Keratinocyte (primary cell): ENCODE measurements around the gene RC3H2. TPM values are rescaled to one million over a fixed set of nuclear protein-coding genes. Genes with fewer than 3 reads are reported as not detected.
"Not testable (repeated sequence)": the region's sequence is repeated elsewhere in the genome, so short reads cannot be mapped to it uniquely, and the experiment has no call there.

Source experiments
- DNase-seq: peaks from one replicate; pipeline ENCODE4 v3.0.0-alpha.2; 2011; ENCODE audit warnings: low read depth, missing footprints, low spot score
- FAIRE-seq: peaks from 2 replicates; lab custom pipeline; 2011; peaks lifted over from hg19 to GRCh38; lab: Jason Lieb, UNC
- H2AFZ ChIP-seq: 2 replicates; pipeline ENCODE4 v1.6.0; 2012; ENCODE audit warnings: low read length, control low read depth, inconsistent platforms; ENCODE audit not compliant: control insufficient read depth
- H3K27ac ChIP-seq: 2 replicates; pipeline ENCODE4 v1.5.1; 2011; ENCODE audit warnings: low read length; ENCODE audit not compliant: control insufficient read depth, insufficient read depth
- H3K27me3 ChIP-seq: 3 replicates; pipeline ENCODE4 v1.6.0; 2011; ENCODE audit warnings: low read length; ENCODE audit not compliant: control insufficient read depth, insufficient read depth; ENCODE audit errors: extremely low read depth
- H3K36me3 ChIP-seq, 2 experiments: 2 replicates in 1 of 2; 3 replicates in 1 of 2; pipeline ENCODE4 v1.5.1; 2011; ENCODE audit warnings: low read length in 2 of 2, mild to moderate bottlenecking in 1 of 2; ENCODE audit not compliant: control insufficient read depth in 2 of 2, insufficient read depth in 2 of 2; ENCODE audit errors: extremely low read depth in 1 of 2
- H3K4me1 ChIP-seq: 3 replicates; pipeline ENCODE4 v1.5.1; 2011; ENCODE audit warnings: low read length; ENCODE audit not compliant: control insufficient read depth, insufficient read depth; ENCODE audit errors: extremely low read depth
- H3K4me2 ChIP-seq: 3 replicates; pipeline ENCODE4 v1.6.0; 2011; ENCODE audit warnings: low read depth, low read length; ENCODE audit not compliant: control insufficient read depth, insufficient read depth; ENCODE audit errors: extremely low read depth
- H3K4me3 ChIP-seq, 3 experiments: fragments of 200-600 bp in 1 of 3; sonication (generic) in 1 of 3; 2 replicates in 2 of 3; 3 replicates in 1 of 3; pipeline ENCODE4 v1.5.1; 2011 to 2016; ENCODE audit warnings: low read length in 3 of 3, mild to moderate bottlenecking in 3 of 3, control low read depth in 2 of 3, inconsistent platforms in 1 of 3, low read depth in 1 of 3, mixed read lengths in 1 of 3, mixed run types in 1 of 3, moderate library complexity in 1 of 3; ENCODE audit not compliant: control insufficient read depth in 2 of 3, insufficient read depth in 2 of 3; ENCODE audit errors: extremely low read depth in 1 of 3
- H3K79me2 ChIP-seq: 2 replicates; pipeline ENCODE4 v1.6.0; 2012; ENCODE audit warnings: low read length; ENCODE audit not compliant: control insufficient read depth, insufficient read depth
- H3K9ac ChIP-seq: 3 replicates; pipeline ENCODE4 v1.6.0; 2011; ENCODE audit warnings: low read length; ENCODE audit not compliant: control insufficient read depth, insufficient read depth; ENCODE audit errors: extremely low read depth
- H3K9me1 ChIP-seq: 3 replicates; pipeline ENCODE4 v1.6.0; 2011; ENCODE audit warnings: low read length; ENCODE audit not compliant: control insufficient read depth, insufficient read depth; ENCODE audit errors: extremely low read depth
- H3K9me3 ChIP-seq: 2 replicates; pipeline ENCODE4 v1.5.1; 2012; ENCODE audit warnings: low read depth, low read length; ENCODE audit not compliant: control insufficient read depth
- H4K20me1 ChIP-seq: 3 replicates; pipeline ENCODE4 v1.6.0; 2011; ENCODE audit warnings: low read length; ENCODE audit not compliant: control insufficient read depth, insufficient read depth; ENCODE audit errors: extremely low read depth
- EZH2 ChIP-seq: IDR thresholded peaks from one replicate; pipeline ENCODE4 v1.6.1; 2012; ENCODE audit warnings: inconsistent platforms, mild to moderate bottlenecking, low read length, moderate library complexity
- dilution Hi-C: fragments of 300-500 bp; cut with MboI; formaldehyde crosslinking; loops from one replicate; pipeline ENCODE4 v1.7.0; 2020; ENCODE audit warnings: low sequenced_read_pairs; ENCODE audit not compliant: extremely low pct_ligation_motif_present
- polyA plus RNA-seq, 5 experiments: library from polyadenylated mRNA; depleted of rRNA in 3 of 5; stranded (reverse) in 3 of 5; stranded (forward) in 1 of 5; unstranded in 1 of 5; fragments of >200 nt; gene quantifications; 1 replicate in 1 of 5; 2 replicates in 3 of 5; 3 replicates in 1 of 5; pipeline versions ENCODE4 v1.2.1 to v1.2.3, GENCODE V29; 2011 to 2012; ENCODE audit warnings: missing spikeins in 2 of 5, low read depth in 1 of 5, low replicate concordance in 1 of 5
- TF ChIP-seq, protein P1 (sequence below), 3 experiments: IDR thresholded peaks in 1 of 3; conservative IDR thresholded peaks in 1 of 3; optimal IDR thresholded peaks in 1 of 3; 2 replicates in 2 of 3; 3 replicates in 1 of 3; pipeline versions ENCODE3 to v1.5.1; 2011; ENCODE audit warnings: low read length in 3 of 3, mild to moderate bottlenecking in 3 of 3, moderate library complexity in 2 of 3, control low read depth in 1 of 3, inconsistent platforms in 1 of 3; ENCODE audit not compliant: insufficient read depth in 2 of 3; ENCODE audit errors: extremely low read depth in 1 of 3

RC3H2 gene
- polyA plus RNA-seq, 1 donor (not counting 4 experiments of a cell fraction or from before 2014, with no cell fraction given): 34.2 TPM

DNA sequence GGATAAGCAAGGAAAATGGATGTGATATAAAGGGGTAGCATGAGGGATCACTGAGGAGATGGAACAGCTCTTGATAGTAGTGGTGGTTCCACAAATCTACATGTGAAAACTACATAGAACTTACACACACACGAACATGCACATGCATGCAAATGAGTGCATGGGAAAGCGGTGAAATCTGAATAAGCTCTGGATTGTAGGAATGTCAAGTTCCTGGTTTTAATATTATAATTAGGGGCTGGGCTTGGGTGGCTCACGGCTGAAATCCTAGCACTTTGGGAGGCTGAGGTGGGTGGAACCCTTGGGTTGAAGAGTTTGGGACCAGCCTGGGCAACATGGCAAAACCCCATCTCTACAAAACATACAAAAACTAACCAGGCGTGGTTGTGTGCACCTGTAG lies 63.7 kb downstream of the RC3H2 start:
- TF ChIP-seq, protein P1, sequence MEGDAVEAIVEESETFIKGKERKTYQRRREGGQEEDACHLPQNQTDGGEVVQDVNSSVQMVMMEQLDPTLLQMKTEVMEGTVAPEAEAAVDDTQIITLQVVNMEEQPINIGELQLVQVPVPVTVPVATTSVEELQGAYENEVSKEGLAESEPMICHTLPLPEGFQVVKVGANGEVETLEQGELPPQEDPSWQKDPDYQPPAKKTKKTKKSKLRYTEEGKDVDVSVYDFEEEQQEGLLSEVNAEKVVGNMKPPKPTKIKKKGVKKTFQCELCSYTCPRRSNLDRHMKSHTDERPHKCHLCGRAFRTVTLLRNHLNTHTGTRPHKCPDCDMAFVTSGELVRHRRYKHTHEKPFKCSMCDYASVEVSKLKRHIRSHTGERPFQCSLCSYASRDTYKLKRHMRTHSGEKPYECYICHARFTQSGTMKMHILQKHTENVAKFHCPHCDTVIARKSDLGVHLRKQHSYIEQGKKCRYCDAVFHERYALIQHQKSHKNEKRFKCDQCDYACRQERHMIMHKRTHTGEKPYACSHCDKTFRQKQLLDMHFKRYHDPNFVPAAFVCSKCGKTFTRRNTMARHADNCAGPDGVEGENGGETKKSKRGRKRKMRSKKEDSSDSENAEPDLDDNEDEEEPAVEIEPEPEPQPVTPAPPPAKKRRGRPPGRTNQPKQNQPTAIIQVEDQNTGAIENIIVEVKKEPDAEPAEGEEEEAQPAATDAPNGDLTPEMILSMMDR (optimal IDR thresholded peaks at IDR 0.05 in 1 of 3, IDR thresholded peaks at IDR 0.05 in 1 of 3, conservative IDR thresholded peaks at IDR 0.05 in 1 of 3; ENCODE audit: extremely low read depth in 1 of 3, insufficient read depth in 2 of 3, low read length in 3 of 3): no peak
- no peak for TF ChIP-seq EZH2
- Histone ChIP-seq H3K9me3 (no peaks in the 10 kb centered on the region), H2AFZ (no peak overlapping the region), H3K27ac (no peak overlapping the region), H4K20me1 (no peaks in the 10 kb centered on the region), H3K27me3 (no peaks in the 10 kb centered on the region), H3K36me3 (no peaks in the 10 kb centered on the region), H3K9me1 (no peaks in the 10 kb centered on the region), H3K9ac (no peak overlapping the region), H3K4me1 (no peaks in the 10 kb centered on the region), H3K79me2 (no peaks in the 10 kb centered on the region), H3K4me3 (no peak overlapping the region), H3K4me2 (no peak overlapping the region)
- DNase-seq: no peak
- dilution Hi-C loops: no loop called here
- FAIRE-seq: no peak

DNA sequence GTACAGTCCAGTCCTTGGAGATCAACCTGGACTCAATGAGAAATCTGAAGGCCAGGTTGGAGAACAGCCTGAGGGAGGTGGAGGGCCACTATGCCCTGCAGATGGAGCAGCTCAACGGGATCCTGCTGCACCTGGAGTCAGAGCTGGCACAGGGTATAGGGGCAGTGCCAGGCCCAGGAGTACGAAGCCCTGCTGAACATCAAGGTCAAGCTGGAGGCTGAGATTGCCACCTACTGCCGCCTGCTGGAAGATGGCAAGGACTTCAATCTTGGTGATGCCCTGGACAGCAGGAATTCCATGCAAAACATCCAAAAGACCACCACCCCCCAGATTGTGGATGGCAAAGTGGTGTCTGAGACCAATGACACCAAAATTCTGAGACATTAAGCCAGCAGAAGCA lies 66.7 kb downstream of the RC3H2 start:
- H4K20me1 ChIP-seq, H3K27ac ChIP-seq, H3K9me3 ChIP-seq, H3K4me1 ChIP-seq, H3K9me1 ChIP-seq, H2AFZ ChIP-seq, H3K4me2 ChIP-seq, H3K4me3 ChIP-seq, H3K9ac ChIP-seq, dilution Hi-C loops, H3K79me2 ChIP-seq, H3K36me3 ChIP-seq, FAIRE-seq, DNase-seq, H3K27me3 ChIP-seq: not testable (repeated sequence)
- TF ChIP-seq, protein P1 (optimal IDR thresholded peaks at IDR 0.05 in 1 of 3, IDR thresholded peaks at IDR 0.05 in 1 of 3, conservative IDR thresholded peaks at IDR 0.05 in 1 of 3; ENCODE audit: extremely low read depth in 1 of 3, insufficient read depth in 2 of 3, low read length in 3 of 3): peak in 1 of 3 experiments; percentile 12
